Kidney epithelial cell (primary cell): ENCODE data around the gene PRKRA. TPM values are rescaled to one million over a fixed set of nuclear protein-coding genes. Genes with fewer than 3 reads are reported as not detected.
"Not testable (repeated sequence)": the region's sequence is repeated elsewhere in the genome, so short reads cannot be mapped to it uniquely, and the experiment has no call there.

ENCODE experiments used
- DNase-seq: peaks from one replicate; pipeline ENCODE4 v3.0.0-alpha.2; 2010; ENCODE audit warnings: low read depth
- H3K27me3 ChIP-seq: 2 replicates; pipeline ENCODE4 v1.6.0; 2011; ENCODE audit warnings: low read length; ENCODE audit not compliant: control insufficient read depth, insufficient read depth
- H3K36me3 ChIP-seq: 2 replicates; pipeline ENCODE4 v1.5.1; 2011; ENCODE audit warnings: low read length; ENCODE audit not compliant: control insufficient read depth, insufficient read depth
- H3K4me3 ChIP-seq: 2 replicates; pipeline ENCODE4 v1.5.1; 2011; ENCODE audit warnings: low read depth, mild to moderate bottlenecking, control low read depth, low read length
- total RNA-seq: library from RNA; depleted of rRNA; stranded (reverse); fragments of >200 nt; gene quantifications from 2 replicates; pipeline ENCODE4 v1.2.3, GENCODE V29; 2015
- TF ChIP-seq, protein P1 (sequence below): IDR thresholded peaks from 2 replicates; pipeline ENCODE4 v1.5.1; 2011; ENCODE audit warnings: mild to moderate bottlenecking, moderate library complexity, low read length, control low read depth, inconsistent platforms; ENCODE audit not compliant: insufficient read depth, poor library complexity, severe bottlenecking

The PRKRA gene
- total RNA-seq, 1 donor from 2014 or later = 50.4 TPM

DNA sequence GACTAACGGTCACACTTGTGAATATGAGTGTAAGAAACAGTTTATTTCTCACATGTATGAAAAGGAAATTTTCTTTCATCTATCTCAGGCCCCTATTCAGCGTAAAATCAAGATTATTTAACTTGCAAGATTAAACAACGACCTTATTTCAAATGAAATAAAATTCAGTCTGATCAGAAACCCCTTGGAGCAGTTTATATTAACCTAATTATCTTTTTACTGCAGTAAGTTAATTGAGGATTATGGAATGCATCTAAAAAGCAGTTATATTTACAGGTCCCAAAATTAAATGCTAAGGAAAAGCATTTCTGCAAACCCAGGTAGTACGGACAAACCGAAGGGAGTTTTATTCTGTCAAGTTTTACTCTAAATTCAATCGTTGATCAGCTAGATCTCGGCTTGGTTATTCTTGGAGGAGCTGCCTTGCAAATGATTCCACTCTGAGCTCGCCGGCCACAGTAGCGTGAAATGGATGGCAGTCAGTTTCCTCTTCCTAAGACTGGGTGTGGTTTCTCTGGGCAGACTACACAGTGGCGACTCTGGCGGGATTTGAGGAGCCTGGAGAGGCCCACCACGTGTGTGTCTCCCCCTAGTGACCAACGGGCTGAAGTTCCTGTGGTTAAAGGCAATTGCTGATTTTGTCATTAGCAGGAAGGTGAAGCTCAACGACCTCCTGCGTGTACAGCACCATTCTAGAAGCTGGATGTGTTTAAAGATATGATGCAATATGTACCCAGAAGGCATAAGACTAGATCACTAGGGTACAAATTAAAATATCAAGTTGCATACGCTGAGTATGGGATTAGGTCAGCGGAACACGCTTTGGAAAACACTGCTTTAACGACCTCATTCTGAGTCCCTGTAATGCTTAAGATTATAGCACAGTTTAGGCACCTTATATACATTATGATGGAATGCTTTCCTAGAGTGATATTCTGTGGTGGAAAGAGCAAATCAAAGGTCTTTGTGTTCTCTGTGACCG, 36.4 kb downstream of the PRKRA start:
- no peaks in the 10 kb centered on the region for H3K36me3 ChIP-seq
- TF ChIP-seq, protein P1, sequence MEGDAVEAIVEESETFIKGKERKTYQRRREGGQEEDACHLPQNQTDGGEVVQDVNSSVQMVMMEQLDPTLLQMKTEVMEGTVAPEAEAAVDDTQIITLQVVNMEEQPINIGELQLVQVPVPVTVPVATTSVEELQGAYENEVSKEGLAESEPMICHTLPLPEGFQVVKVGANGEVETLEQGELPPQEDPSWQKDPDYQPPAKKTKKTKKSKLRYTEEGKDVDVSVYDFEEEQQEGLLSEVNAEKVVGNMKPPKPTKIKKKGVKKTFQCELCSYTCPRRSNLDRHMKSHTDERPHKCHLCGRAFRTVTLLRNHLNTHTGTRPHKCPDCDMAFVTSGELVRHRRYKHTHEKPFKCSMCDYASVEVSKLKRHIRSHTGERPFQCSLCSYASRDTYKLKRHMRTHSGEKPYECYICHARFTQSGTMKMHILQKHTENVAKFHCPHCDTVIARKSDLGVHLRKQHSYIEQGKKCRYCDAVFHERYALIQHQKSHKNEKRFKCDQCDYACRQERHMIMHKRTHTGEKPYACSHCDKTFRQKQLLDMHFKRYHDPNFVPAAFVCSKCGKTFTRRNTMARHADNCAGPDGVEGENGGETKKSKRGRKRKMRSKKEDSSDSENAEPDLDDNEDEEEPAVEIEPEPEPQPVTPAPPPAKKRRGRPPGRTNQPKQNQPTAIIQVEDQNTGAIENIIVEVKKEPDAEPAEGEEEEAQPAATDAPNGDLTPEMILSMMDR = peak; percentile 94
- H3K27me3 ChIP-seq = no peaks in the 10 kb centered on the region
- H3K4me3 ChIP-seq = peak overlapping the region; percentile 56
- DNase-seq = peak; percentile 85

- H3K36me3 ChIP-seq = no peaks in the 10 kb centered on the region
- DNase-seq = peak; percentile 28
- H3K27me3 ChIP-seq = no peaks in the 10 kb centered on the region
- peak overlapping the region; percentile 56 for H3K4me3 ChIP-seq
- TF ChIP-seq, protein P1 = no peak
Measured at GRCh38 chr2:178413472-178414265, 37.3 kb downstream of the PRKRA start.

DNA sequence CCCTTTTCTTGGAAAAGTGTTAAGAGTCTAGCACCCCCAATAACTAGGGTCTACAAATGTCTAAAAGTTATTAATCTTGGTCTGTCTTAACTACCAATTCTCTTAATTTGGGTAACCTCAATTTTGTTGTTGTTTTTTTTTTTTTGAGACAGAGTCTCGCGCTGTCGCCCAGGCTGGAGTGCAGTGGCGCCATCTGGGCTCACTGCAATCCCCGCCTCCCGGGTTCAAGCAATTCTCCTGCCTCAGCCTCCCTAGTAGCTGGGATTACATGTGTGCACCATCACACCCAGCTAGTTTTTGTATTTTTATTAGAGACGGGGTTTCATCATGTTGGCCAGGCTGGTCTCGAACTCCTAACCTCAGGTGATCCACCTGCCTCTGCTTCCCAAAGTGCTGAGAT, 38.5 kb downstream of the PRKRA start:
- not testable (repeated sequence) for DNase-seq, H3K4me3 ChIP-seq, H3K36me3 ChIP-seq, H3K27me3 ChIP-seq

DNA sequence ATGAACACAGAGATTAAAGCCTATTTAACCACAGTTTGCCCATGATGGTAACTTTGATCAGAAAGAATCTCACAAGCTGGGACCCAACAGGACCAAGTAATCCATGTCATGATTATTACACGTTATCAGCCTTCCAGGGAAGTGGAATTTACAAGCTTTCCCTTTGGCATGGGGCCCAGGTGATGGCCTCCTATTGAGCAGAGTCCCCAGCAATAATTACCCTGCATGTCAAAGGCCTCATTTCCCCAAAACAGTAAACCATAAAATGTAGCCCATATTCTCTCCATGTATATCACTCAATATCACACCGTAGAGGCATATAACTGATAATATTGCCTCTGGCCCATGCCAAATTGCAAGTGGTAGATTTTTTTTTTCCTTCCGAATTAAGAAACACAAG, 38.9 kb downstream of the PRKRA start:
- DNase-seq = no peak
- Histone ChIP-seq H3K27me3 (no peaks in the 10 kb centered on the region), H3K4me3 (no peak overlapping the region), H3K36me3 (no peaks in the 10 kb centered on the region)
- TF ChIP-seq, protein P1 = no peak

DNA sequence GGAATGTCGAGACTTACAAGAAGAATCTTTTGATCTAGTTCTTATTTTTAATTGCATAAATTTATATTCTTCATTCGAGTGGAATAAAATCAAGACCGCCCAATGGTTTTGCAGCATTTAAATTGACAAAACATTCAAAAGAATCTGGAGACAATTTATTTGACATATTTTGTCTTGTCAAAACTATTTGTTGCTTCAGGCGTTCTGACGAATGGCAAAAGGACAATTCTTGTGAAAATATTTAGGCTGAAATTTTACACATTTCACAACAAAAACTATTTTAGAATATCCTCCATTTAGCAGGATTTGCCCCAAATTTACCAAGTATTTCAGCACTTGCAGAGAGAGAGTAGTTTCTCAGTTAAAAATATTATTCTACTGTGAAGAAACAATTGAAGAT, 41.7 kb downstream of the PRKRA start:
- Histone ChIP-seq H3K36me3 (no peaks in the 10 kb centered on the region), H3K27me3 (no peaks in the 10 kb centered on the region), H3K4me3 (no peak overlapping the region)
- TF ChIP-seq, protein P1 = no peak
- DNase-seq = no peak

GRCh38 chr2:178404368-178404767, 46.6 kb downstream of the PRKRA start:
- DNase-seq = peak; percentile 53
- Histone ChIP-seq H3K4me3 (no peak overlapping the region), H3K27me3 (no peaks in the 10 kb centered on the region), H3K36me3 (no peaks in the 10 kb centered on the region)
- TF ChIP-seq, protein P1 = no peak
